ENCODE data around the gene CPPED1.
A peak's percentile ranks its signal among the peaks of the same experiment; 100 is the strongest.
"Not testable (repeated sequence)": the region's sequence is repeated elsewhere in the genome, so short reads cannot be mapped to it uniquely, and the experiment has no call there.

CPPED1 gene

GRCh38 chr16:12833926-12834325, 30.2 kb upstream of the CPPED1 start:
- no peak for TF ChIP-seq CTCF (IDR thresholded peaks at IDR 0.05; ENCODE audit: control insufficient read depth, extremely low read depth, insufficient read depth)
- H3K4me3 ChIP-seq (ENCODE audit: low read depth, low read length) = no peak overlapping the region
- DNase-seq (ENCODE audit: low read depth) = no peak

- no peak overlapping the region for H3K4me3 ChIP-seq (ENCODE audit: low read depth, low read length)
- no peak for DNase-seq (ENCODE audit: low read depth)
- no peak for TF ChIP-seq CTCF (IDR thresholded peaks at IDR 0.05; ENCODE audit: control insufficient read depth, extremely low read depth, insufficient read depth)
These were observed 25.6 kb upstream of the CPPED1 start for GRCh38 chr16:12829096-12829888.

- no peak overlapping the region for H3K4me3 ChIP-seq (ENCODE audit: low read depth, low read length)
- TF ChIP-seq CTCF (IDR thresholded peaks at IDR 0.05; ENCODE audit: control insufficient read depth, extremely low read depth, insufficient read depth) = no peak
These were observed 24.5 kb upstream of the CPPED1 start for GRCh38 chr16:12828206-12828605.

GRCh38 chr16:12826559-12826958, 22.9 kb upstream of the CPPED1 start:
- DNase-seq (ENCODE audit: low read depth) = no peak

More at GRCh38 chr16:12828206-12828605, 24.5 kb upstream of the CPPED1 start:
- DNase-seq (ENCODE audit: low read depth) = no peak

GRCh38 chr16:12819126-12820117, 15.7 kb upstream of the CPPED1 start:
- peak; percentile 98 for TF ChIP-seq CTCF (IDR thresholded peaks at IDR 0.05; ENCODE audit: control insufficient read depth, extremely low read depth, insufficient read depth)
- H3K4me3 ChIP-seq (ENCODE audit: low read depth, low read length) = no peak overlapping the region
- peak; percentile 14 for DNase-seq (ENCODE audit: low read depth)

More at GRCh38 chr16:12826559-12826958, 22.9 kb upstream of the CPPED1 start:
- TF ChIP-seq CTCF (IDR thresholded peaks at IDR 0.05; ENCODE audit: control insufficient read depth, extremely low read depth, insufficient read depth) = no peak
- H3K4me3 ChIP-seq (ENCODE audit: low read depth, low read length) = no peak overlapping the region

GRCh38 chr16:12818326-12818725, 14.6 kb upstream of the CPPED1 start:
- DNase-seq (ENCODE audit: low read depth) = no peak
- H3K4me3 ChIP-seq (ENCODE audit: low read depth, low read length) = no peak overlapping the region
- TF ChIP-seq CTCF (IDR thresholded peaks at IDR 0.05; ENCODE audit: control insufficient read depth, extremely low read depth, insufficient read depth) = no peak

- H3K4me3 ChIP-seq (ENCODE audit: low read depth, low read length); DNase-seq (ENCODE audit: low read depth): not testable (repeated sequence)
These were observed 13.1 kb upstream of the CPPED1 start for GRCh38 chr16:12816791-12817214.
